ENCODE measurements around the gene DOCK3. TPM values are rescaled to one million over a fixed set of nuclear protein-coding genes. Genes with fewer than 3 reads are reported as not detected.
A peak's percentile ranks its signal among the peaks of the same experiment; 100 is the strongest.

Gene DOCK3
- total and polyA plus RNA-seq, 2 donors (not counting 3 experiments of a cell fraction or from before 2014, with no cell fraction given), result 0.08 to 0.13 TPM

- ChIA-PET POLR2A (no interaction called here), CTCF (interaction anchor here (1.3 kb wide), 1 partner anchor 696 kb away, joined by 4 read pairs; no protein-coding TSS in a partner anchor)
- Histone ChIP-seq H4K20me1 (replicated peaks; ENCODE audit: control insufficient read depth, extremely low read depth, insufficient read depth, low read length) (no peaks in the 10 kb centered on the region), H2AFZ (ENCODE audit: low read depth, low read length) (peak overlapping the region; percentile 77), H3K9me1 (replicated peaks; ENCODE audit: control insufficient read depth, extremely low read depth, insufficient read depth, low read length) (no peaks in the 10 kb centered on the region), H3K4me2 (ENCODE audit: insufficient read depth, low read length) (peak overlapping the region; percentile 74), H3K4me1 (ENCODE audit: control insufficient read depth, extremely low read depth, insufficient read depth, low read length) (peaks cover 5% of the 10 kb centered on the region), H3K27me3 (ENCODE audit: control insufficient read depth in 2 of 2, insufficient read depth in 2 of 2, low read length in 2 of 2) (peaks cover 50 to 66% of the 10 kb centered on the region in 2 experiments), H3K9ac (replicated peaks; ENCODE audit: extremely low read depth, insufficient read depth, low read length) (no peak overlapping the region), H3K36me3 (ENCODE audit: control insufficient read depth in 2 of 2, extremely low read depth in 1 of 2, insufficient read depth in 2 of 2, low read length in 2 of 2) (no peaks in the 10 kb centered on the region), H3K27ac (ENCODE audit: insufficient read depth, low read depth, low read length) (no peak overlapping the region), H3K4me3 (replicated peaks in 1 of 3; ENCODE audit: insufficient read depth in 1 of 3, low read depth in 1 of 3, low read length in 3 of 3) (peak overlapping the region in 1 of 3 experiments; percentile 29), H3K79me2 (ENCODE audit: control insufficient read depth, insufficient read depth, low read length) (no peaks in the 10 kb centered on the region), H3K9me3 (replicated peaks; ENCODE audit: control insufficient read depth, insufficient read depth, low read length) (no peaks in the 10 kb centered on the region)
- TF ChIP-seq CTCF (IDR thresholded peaks at IDR 0.05; ENCODE audit: extremely low read depth in 1 of 2, insufficient read depth in 1 of 2, low read depth in 1 of 2, low read length in 2 of 2) (peak in 1 of 2 donors; percentile 39), EZH2 (IDR thresholded peaks at IDR 0.05; ENCODE audit: borderline replicate concordance, low read depth, low read length, severe bottlenecking) (peak; percentile 59), JUN (IDR thresholded peaks at IDR 0.05; ENCODE audit: borderline replicate concordance, insufficient read depth, insufficient read length, low read depth) (no peak)
- BruUV-seq (replicated peaks), result no TSS peak
- intact Hi-C loops (cut with micrococcal nuclease), result loop anchor here (1.0 kb wide), 1 partner anchor 697 kb away; no protein-coding TSS in a partner anchor
- DNase-seq (ENCODE audit: low read depth, low spot score) (no peak), FAIRE-seq (peak; percentile 55)
- dilution Hi-C loops (cut with MboI; ENCODE audit: extremely low pct_ligation_motif_present, low sequenced_read_pairs), result no loop called here
Measured at GRCh38 chr3:50675179-50676030, 678 bp downstream of the DOCK3 start.

Data from endothelial cell of umbilical vein (primary cell).